T-helper 17 cell (primary cell): Measurements from ENCODE around the gene KLHL4. TPM values are rescaled to one million over a fixed set of nuclear protein-coding genes. Genes with fewer than 3 reads are reported as not detected.
"Not testable (repeated sequence)": the region's sequence is repeated elsewhere in the genome, so short reads cannot be mapped to it uniquely, and the experiment has no call there.

ENCODE experiments used
- ATAC-seq: fragments of 150-1000 bp; cut with Tn5 transposase; 2 replicates; pipeline ENCODE4 v1.10.0; 2021; ENCODE audit warnings: mild to moderate bottlenecking, moderate library complexity
- DNase-seq, 3 donors: peaks; one replicate each; pipeline versions ENCODE4 v3.0.0 to v3.0.0-alpha.2; 2020 to 2021
- H3K9me3 ChIP-seq: one replicate; pipeline ENCODE4 v1.7.0; 2013; ENCODE audit warnings: low read length, mild to moderate bottlenecking; ENCODE audit not compliant: control insufficient read depth, poor library complexity, severe bottlenecking
- H3K27ac Mint-ChIP-seq: one replicate; pipeline ENCODE4 v1.8.0; 2022; ENCODE audit warnings: mild to moderate bottlenecking, moderate library complexity, mixed read lengths
- H3K27me3 Mint-ChIP-seq: one replicate; pipeline ENCODE4 v1.8.0; 2022; ENCODE audit warnings: mixed read lengths
- H3K36me3 Mint-ChIP-seq: one replicate; pipeline ENCODE4 v1.8.0; 2022; ENCODE audit warnings: low read depth, mixed read lengths
- H3K4me1 Mint-ChIP-seq: one replicate; pipeline ENCODE4 v1.8.0; 2022; ENCODE audit warnings: mild to moderate bottlenecking, mixed read lengths
- H3K4me3 Mint-ChIP-seq: one replicate; pipeline ENCODE4 v1.8.0; 2022; ENCODE audit warnings: mild to moderate bottlenecking, moderate library complexity, mixed read lengths
- total RNA-seq, 4 donors: library from RNA in 2 of 4; stranded (reverse) in 2 of 4; gene quantifications; one replicate each; pipeline ENCODE4 v1.2.3 and lab custom pipeline; 2022 to 2026

KLHL4 gene
- total RNA-seq (not detected), total RNA-seq (lab: John Stamatoyannopoulos, UW) (0.45 to 7.5 reads per million in 2 donors)

GRCh38 chrX:87517571-87518141, at the start of gene KLHL4:
Gene KLHL4 (plus strand): TSS chrX:87517802. CDS start chrX:87517894, 92 bp downstream.
- no peak within 1 kb of the TSS for H3K27ac Mint-ChIP-seq
- no peaks in the 10 kb centered on the region for H3K36me3 Mint-ChIP-seq
- DNase-seq (no peak), ATAC-seq (no peak)
- no peak within 1 kb of the TSS for H3K4me3 Mint-ChIP-seq
- H3K4me1 Mint-ChIP-seq: no peaks in the 10 kb centered on the region
- H3K27me3 Mint-ChIP-seq: no peaks in the 10 kb centered on the region
- H3K9me3 ChIP-seq: no peaks in the 10 kb centered on the region

- no peaks in the 10 kb centered on the region for H3K36me3 Mint-ChIP-seq
- no peak overlapping the region for H3K27ac Mint-ChIP-seq
- ATAC-seq (no peak), DNase-seq (no peak)
- H3K4me1 Mint-ChIP-seq: no peaks in the 10 kb centered on the region
- H3K4me3 Mint-ChIP-seq: no peak overlapping the region
- H3K9me3 ChIP-seq: no peaks in the 10 kb centered on the region
- no peaks in the 10 kb centered on the region for H3K27me3 Mint-ChIP-seq
These were observed 48.7 kb upstream of the KLHL4 start for GRCh38 chrX:87468941-87469340.

GRCh38 chrX:87475793-87476192, 41.8 kb upstream of the KLHL4 start:
- Mint-ChIP-seq H3K27ac (no peak overlapping the region), H3K4me1 (no peaks in the 10 kb centered on the region), H3K4me3 (no peak overlapping the region), H3K27me3 (no peaks in the 10 kb centered on the region), H3K36me3 (no peaks in the 10 kb centered on the region)
- no peak for ATAC-seq
- no peak for DNase-seq
- H3K9me3 ChIP-seq: no peaks in the 10 kb centered on the region

GRCh38 chrX:87478703-87479102, 38.9 kb upstream of the KLHL4 start:
- H3K4me3 Mint-ChIP-seq, H3K27me3 Mint-ChIP-seq, H3K4me1 Mint-ChIP-seq, DNase-seq, H3K9me3 ChIP-seq, ATAC-seq, H3K36me3 Mint-ChIP-seq, H3K27ac Mint-ChIP-seq: not testable (repeated sequence)

- no peaks in the 10 kb centered on the region for H3K9me3 ChIP-seq
- Mint-ChIP-seq H3K27ac (no peak overlapping the region), H3K36me3 (no peaks in the 10 kb centered on the region), H3K4me1 (no peaks in the 10 kb centered on the region), H3K27me3 (no peaks in the 10 kb centered on the region), H3K4me3 (no peak overlapping the region)
- ATAC-seq (no peak), DNase-seq (no peak)
These were observed 28.5 kb upstream of the KLHL4 start for GRCh38 chrX:87489071-87489470.

GRCh38 chrX:87515836-87516235, 1.8 kb upstream of the KLHL4 start:
- ATAC-seq (no peak), DNase-seq (no peak)
- H3K4me1 Mint-ChIP-seq: no peaks in the 10 kb centered on the region
- no peaks in the 10 kb centered on the region for H3K9me3 ChIP-seq
- no peak overlapping the region for H3K27ac Mint-ChIP-seq
- no peak overlapping the region for H3K4me3 Mint-ChIP-seq
- no peaks in the 10 kb centered on the region for H3K27me3 Mint-ChIP-seq
- no peaks in the 10 kb centered on the region for H3K36me3 Mint-ChIP-seq

- H3K27ac Mint-ChIP-seq: no peak overlapping the region
- H3K4me1 Mint-ChIP-seq: no peaks in the 10 kb centered on the region
These were observed 883 bp upstream of the KLHL4 start for GRCh38 chrX:87516717-87517121.

GRCh38 chrX:87518504-87518903, 902 bp downstream of the KLHL4 start:
- no peak overlapping the region for H3K27ac Mint-ChIP-seq
- ATAC-seq (no peak), DNase-seq (no peak)
- no peaks in the 10 kb centered on the region for H3K9me3 ChIP-seq
- no peaks in the 10 kb centered on the region for H3K27me3 Mint-ChIP-seq
- H3K4me3 Mint-ChIP-seq: no peak overlapping the region
- H3K4me1 Mint-ChIP-seq: no peaks in the 10 kb centered on the region
- no peaks in the 10 kb centered on the region for H3K36me3 Mint-ChIP-seq

More at GRCh38 chrX:87516717-87517121, 883 bp upstream of the KLHL4 start:
- H3K4me3 Mint-ChIP-seq: no peak overlapping the region
- H3K27me3 Mint-ChIP-seq: no peaks in the 10 kb centered on the region
- H3K9me3 ChIP-seq: no peaks in the 10 kb centered on the region
- DNase-seq (no peak), ATAC-seq (no peak)
- H3K36me3 Mint-ChIP-seq: no peaks in the 10 kb centered on the region

- H3K36me3 Mint-ChIP-seq: no peaks in the 10 kb centered on the region
- no peaks in the 10 kb centered on the region for H3K4me1 Mint-ChIP-seq
- no peak overlapping the region for H3K4me3 Mint-ChIP-seq
- DNase-seq (no peak), ATAC-seq (no peak)
- no peak overlapping the region for H3K27ac Mint-ChIP-seq
- H3K9me3 ChIP-seq: no peaks in the 10 kb centered on the region
- no peaks in the 10 kb centered on the region for H3K27me3 Mint-ChIP-seq
These were observed 8.2 kb downstream of the KLHL4 start for GRCh38 chrX:87525771-87526229.

- H3K4me3 Mint-ChIP-seq: no peak overlapping the region
- DNase-seq (no peak), ATAC-seq (no peak)
- no peaks in the 10 kb centered on the region for H3K27me3 Mint-ChIP-seq
- H3K9me3 ChIP-seq: no peaks in the 10 kb centered on the region
- H3K4me1 Mint-ChIP-seq: no peaks in the 10 kb centered on the region
- H3K36me3 Mint-ChIP-seq: no peaks in the 10 kb centered on the region
- H3K27ac Mint-ChIP-seq: no peak overlapping the region
These were observed 8.7 kb downstream of the KLHL4 start for GRCh38 chrX:87526281-87526680.

- H3K4me1 Mint-ChIP-seq: no peaks in the 10 kb centered on the region
- no peak overlapping the region for H3K4me3 Mint-ChIP-seq
- H3K27me3 Mint-ChIP-seq: no peaks in the 10 kb centered on the region
- DNase-seq: no peak
- no peaks in the 10 kb centered on the region for H3K36me3 Mint-ChIP-seq
- no peak for ATAC-seq
- H3K9me3 ChIP-seq: no peaks in the 10 kb centered on the region
- H3K27ac Mint-ChIP-seq: no peak overlapping the region
These were observed 10.9 kb downstream of the KLHL4 start for GRCh38 chrX:87528487-87528886.

- no peak for DNase-seq
- Mint-ChIP-seq H3K27me3 (no peaks in the 10 kb centered on the region), H3K4me1 (no peaks in the 10 kb centered on the region), H3K4me3 (no peak overlapping the region), H3K36me3 (no peaks in the 10 kb centered on the region), H3K27ac (no peak overlapping the region)
- ATAC-seq: no peak
- H3K9me3 ChIP-seq: no peaks in the 10 kb centered on the region
These were observed 54.4 kb downstream of the KLHL4 start for GRCh38 chrX:87571964-87572363.

GRCh38 chrX:87572901-87573300, 55.3 kb downstream of the KLHL4 start:
- Mint-ChIP-seq H3K4me1 (no peaks in the 10 kb centered on the region), H3K27me3 (no peaks in the 10 kb centered on the region), H3K27ac (no peak overlapping the region), H3K4me3 (no peak overlapping the region), H3K36me3 (no peaks in the 10 kb centered on the region)
- ATAC-seq (no peak), DNase-seq (no peak)
- no peaks in the 10 kb centered on the region for H3K9me3 ChIP-seq

GRCh38 chrX:87578978-87579377, 61.4 kb downstream of the KLHL4 start:
- Mint-ChIP-seq H3K27ac (no peak overlapping the region), H3K4me3 (no peak overlapping the region), H3K36me3 (no peaks in the 10 kb centered on the region), H3K4me1 (no peaks in the 10 kb centered on the region), H3K27me3 (no peaks in the 10 kb centered on the region)
- ATAC-seq (no peak), DNase-seq (no peak)
- no peaks in the 10 kb centered on the region for H3K9me3 ChIP-seq
